ENCODE data around the gene OPCML.
A peak's percentile ranks its signal among the peaks of the same experiment; 100 is the strongest.

OPCML gene

GRCh38 chr11:132901638-132902471 is 630.4 kb downstream of the OPCML start:
- no peak for DNase-seq (ENCODE audit: low read depth, low spot score)

DNA sequence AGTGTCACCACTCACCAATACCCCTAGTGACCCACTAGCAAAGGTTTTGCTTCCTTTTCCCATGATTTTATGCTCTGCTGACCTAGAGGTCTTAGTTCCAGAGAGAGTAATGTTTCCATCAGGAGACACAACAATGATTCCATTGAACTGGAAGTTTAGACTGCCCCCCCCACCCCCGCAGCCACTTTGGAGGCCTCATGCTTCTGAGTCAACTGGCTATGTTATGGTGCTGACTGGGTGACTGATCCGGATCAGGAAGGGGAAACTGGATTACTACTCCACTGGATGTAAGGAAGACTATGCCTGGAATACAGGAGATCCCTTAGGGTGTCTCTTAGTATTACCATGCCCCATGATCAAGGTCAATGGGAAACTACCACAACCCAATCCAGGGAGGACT is 633.6 kb downstream of the OPCML start:
- DNase-seq (ENCODE audit: low read depth, low spot score) = no peak

- no peak for DNase-seq (ENCODE audit: low read depth, low spot score)
These were observed 634.3 kb downstream of the OPCML start for GRCh38 chr11:132898021-132898420.

DNA sequence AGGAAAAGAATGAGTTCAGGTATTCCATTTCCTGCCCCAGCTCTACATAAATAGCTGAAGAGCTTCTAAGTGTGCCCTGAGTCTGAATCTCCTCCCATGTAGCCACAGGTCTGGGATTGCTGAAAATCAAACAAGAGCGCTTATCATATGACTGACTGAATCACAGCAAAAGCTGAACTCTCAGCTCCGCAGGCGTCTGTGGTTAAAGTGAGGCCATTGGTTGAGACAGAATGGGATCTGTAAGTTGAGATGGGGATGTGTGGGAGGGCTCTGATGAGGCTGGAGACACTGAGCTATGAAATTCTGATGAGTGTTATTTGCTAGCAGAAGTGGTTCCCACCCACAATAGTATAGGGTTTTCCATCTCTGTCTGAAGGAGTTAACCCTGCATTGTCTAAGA is 637.0 kb downstream of the OPCML start:
- DNase-seq (ENCODE audit: low read depth, low spot score) = no peak

DNA sequence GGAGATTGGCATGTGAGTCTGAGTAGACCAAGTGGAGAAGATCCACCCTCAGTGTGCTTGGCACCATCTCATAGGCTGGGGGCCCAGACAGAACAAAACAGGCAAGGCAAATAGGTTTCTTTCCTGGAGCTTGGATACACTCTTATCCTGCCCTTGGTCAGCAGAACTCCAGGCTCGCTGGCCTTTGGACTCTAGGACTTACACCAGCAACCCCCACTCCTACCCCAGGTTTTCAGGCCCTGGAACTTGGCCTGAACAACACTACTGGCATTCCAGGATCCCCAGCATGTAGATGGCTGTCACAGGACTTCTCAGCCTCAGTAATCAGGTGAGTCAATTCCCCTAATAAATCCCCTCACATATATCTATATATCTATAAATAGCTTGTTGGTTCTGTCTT is 637.7 kb downstream of the OPCML start:
- DNase-seq (ENCODE audit: low read depth, low spot score) = no peak

DNA sequence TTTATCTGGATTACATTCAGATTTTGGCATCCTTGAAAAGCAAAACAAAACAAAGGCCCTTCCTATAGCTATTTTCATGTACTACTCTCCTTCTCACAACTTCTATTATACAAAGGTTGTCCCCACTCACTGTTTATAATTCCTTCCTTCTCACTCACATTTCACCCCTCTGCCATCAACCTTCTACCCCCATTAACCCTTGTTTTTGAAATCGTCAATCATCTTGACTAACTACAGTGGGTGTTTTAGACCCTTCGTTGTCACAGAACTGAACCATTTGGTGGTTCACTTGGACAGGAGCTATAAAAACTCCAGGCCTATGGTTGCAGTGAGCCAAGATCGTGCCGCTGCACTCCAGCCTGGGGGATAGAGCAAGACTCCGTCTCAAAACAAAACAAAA is 639.4 kb downstream of the OPCML start:
- no peak for DNase-seq (ENCODE audit: low read depth, low spot score)

DNA sequence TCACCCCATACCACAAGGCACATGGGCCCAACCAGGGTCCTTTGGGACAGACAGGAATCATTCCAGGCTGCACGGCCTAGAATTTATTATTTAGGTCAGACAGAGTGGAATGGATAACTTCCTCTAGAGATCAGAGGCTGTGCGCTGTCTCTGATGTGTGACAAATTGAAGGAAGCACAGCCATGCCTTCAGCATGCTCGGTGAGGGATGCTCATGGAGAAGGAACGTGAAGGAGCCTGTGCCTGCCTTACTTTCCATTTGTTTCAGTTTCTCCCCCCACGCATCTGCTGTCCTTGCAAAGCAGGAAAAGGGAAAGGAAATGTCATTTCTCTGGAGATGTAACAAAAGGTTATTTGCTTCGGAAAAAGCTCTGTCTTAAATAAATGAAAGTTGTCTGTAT is 644.1 kb downstream of the OPCML start:
- no peak for DNase-seq (ENCODE audit: low read depth, low spot score)

DNA sequence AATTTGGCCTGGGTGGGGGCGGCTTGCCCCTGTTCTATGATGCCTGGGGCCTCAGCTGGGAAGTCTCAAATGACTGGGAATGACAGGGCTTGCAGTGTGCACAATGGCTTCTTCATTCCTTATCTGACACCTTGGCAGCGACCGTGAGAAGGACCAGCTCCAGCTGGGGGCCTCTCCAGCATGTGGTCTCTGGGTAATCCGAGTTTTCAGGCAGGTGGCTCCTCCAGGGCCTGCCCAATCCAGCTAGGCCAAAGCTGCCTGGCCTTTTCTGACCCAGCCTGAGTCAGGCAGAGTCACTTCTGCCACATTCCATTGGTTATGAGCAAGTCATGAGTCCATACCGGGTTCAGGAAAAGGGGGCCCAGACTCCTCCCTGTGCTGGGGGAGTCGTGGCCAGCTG is 646.0 kb downstream of the OPCML start:
- peak; percentile 60 for DNase-seq (ENCODE audit: low read depth, low spot score)

GRCh38 chr11:132883241-132883640 is 649.1 kb downstream of the OPCML start:
- no peak for DNase-seq (ENCODE audit: low read depth, low spot score)

- no peak for DNase-seq (ENCODE audit: low read depth, low spot score)
These were observed 650.7 kb downstream of the OPCML start for GRCh38 chr11:132881622-132882021.

- no peak for DNase-seq (ENCODE audit: low read depth, low spot score)
These were observed 654.2 kb downstream of the OPCML start for GRCh38 chr11:132878111-132878510.

DNA sequence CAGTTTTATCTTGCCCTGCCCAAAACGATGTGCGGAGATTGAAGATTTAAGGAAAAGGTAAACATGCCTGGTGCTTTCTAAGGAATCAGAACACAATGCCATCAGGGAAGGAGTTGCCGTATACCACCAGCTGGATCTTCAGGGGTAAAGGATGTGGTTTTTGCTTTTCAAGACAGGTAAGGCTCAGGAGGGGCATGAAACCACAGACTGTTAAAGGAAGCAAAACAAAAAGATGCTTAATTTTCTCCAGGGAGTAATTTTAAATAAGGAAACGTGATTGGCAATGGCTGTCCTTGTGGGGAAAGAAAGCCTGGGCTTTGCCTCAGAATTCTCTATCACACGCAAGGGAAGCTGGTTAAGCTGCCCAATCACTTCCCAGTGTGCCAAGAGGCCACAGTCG is 655.6 kb downstream of the OPCML start:
- DNase-seq (ENCODE audit: low read depth, low spot score) = no peak

DNA sequence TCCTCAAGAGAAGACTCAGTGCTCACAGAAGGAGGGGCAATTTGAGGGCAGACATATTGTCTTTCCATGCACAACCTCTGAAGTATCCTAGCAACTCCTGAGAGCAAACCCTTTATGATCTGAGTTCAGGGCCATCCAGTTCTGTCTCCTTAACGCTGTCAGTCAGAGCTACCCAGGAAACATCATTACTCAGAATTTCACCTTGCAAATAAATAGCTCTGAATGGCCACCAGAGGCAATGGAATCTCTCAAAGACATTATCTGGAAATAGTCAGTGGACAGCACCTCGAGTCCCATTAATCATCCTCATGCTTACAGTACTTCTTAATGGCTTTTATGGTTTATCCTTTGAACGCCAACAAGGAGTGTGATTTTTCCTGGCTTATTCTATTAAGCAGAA is 656.1 kb downstream of the OPCML start:
- DNase-seq (ENCODE audit: low read depth, low spot score) = no peak

GRCh38 chr11:132874638-132875037 is 657.7 kb downstream of the OPCML start:
- no peak for DNase-seq (ENCODE audit: low read depth, low spot score)

GRCh38 chr11:132873841-132874240 is 658.5 kb downstream of the OPCML start:
- no peak for DNase-seq (ENCODE audit: low read depth, low spot score)

- no peak for DNase-seq (ENCODE audit: low read depth, low spot score)
These were observed 660.1 kb downstream of the OPCML start for GRCh38 chr11:132872211-132872610.

DNA sequence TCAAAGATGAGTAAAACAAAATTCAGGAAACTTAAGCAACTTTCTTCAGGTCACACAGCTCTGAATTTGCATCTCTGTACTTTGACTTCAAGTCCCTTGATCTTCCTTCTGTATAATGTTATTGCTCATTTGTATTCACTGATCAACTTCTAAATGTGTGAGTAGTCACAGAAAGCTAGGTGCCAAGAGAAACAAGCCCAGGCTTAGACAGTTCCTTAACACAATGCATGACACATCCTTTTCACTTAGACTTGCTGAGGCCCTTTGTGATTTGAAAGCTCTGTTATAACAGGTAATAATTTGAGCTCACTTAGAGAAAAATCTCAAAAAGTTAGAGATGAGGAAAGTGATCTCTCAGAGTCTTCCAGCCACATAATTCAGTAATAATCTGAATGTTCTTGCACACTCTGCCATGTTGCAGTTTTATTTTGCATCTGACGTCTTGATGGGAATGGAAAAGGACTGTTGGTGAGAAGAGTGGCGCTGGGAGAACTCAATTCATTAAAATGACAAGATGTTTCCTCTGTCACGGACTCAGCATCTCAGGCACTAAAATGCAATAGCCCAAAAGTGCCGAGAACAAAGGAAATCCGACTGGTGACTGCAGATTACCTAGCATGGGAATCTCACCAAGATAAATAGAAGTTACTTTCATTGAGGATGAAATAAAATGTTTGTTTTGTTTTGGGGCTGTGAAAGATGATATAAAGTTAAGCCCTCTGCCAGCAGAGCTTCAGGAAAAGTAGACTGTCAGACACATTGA is 665.3 kb downstream of the OPCML start:
- DNase-seq (ENCODE audit: low read depth, low spot score) = no peak

- no peak for DNase-seq (ENCODE audit: low read depth, low spot score)
These were observed 666.7 kb downstream of the OPCML start for GRCh38 chr11:132865623-132866022.

GRCh38 chr11:132864811-132865576 is 667.3 kb downstream of the OPCML start:
- peak; percentile 62 for DNase-seq (ENCODE audit: low read depth, low spot score)

GRCh38 chr11:132862933-132863332 is 669.4 kb downstream of the OPCML start:
- no peak for DNase-seq (ENCODE audit: low read depth, low spot score)

- DNase-seq (ENCODE audit: low read depth, low spot score) = no peak
These were observed 670.2 kb downstream of the OPCML start for GRCh38 chr11:132862137-132862536.

- no peak for DNase-seq (ENCODE audit: low read depth, low spot score)
These were observed 673.0 kb downstream of the OPCML start for GRCh38 chr11:132859306-132859705.

All from ELF-1 (cell line).